Osteocyte (in vitro differentiated cells): ENCODE results near the gene SEMA3G. TPM values are rescaled to one million over a fixed set of nuclear protein-coding genes. Genes with fewer than 3 reads are reported as not detected.

Experiments
- DNase-seq: peaks from one replicate; pipeline ENCODE4 v3.0.0; 2021; ENCODE audit warnings: mixed read lengths; ENCODE audit not compliant: unreplicated experiment; ENCODE audit errors: extremely low spot score
- H3K27ac Mint-ChIP-seq: one replicate; pipeline ENCODE4 v1.8.0; 2021; ENCODE audit warnings: mild to moderate bottlenecking, mixed read lengths; ENCODE audit not compliant: unreplicated experiment
- H3K27me3 Mint-ChIP-seq: one replicate; pipeline ENCODE4 v1.8.0; 2021; ENCODE audit warnings: mixed read lengths; ENCODE audit not compliant: unreplicated experiment
- H3K36me3 Mint-ChIP-seq: one replicate; pipeline ENCODE4 v1.8.0; 2021; ENCODE audit warnings: mixed read lengths; ENCODE audit not compliant: unreplicated experiment
- H3K4me1 Mint-ChIP-seq: one replicate; pipeline ENCODE4 v1.8.0; 2021; ENCODE audit warnings: mixed read lengths; ENCODE audit not compliant: unreplicated experiment
- H3K4me3 Mint-ChIP-seq: one replicate; pipeline ENCODE4 v1.8.0; 2021; ENCODE audit warnings: mild to moderate bottlenecking, moderate library complexity, mixed read lengths; ENCODE audit not compliant: unreplicated experiment
- H3K9me3 Mint-ChIP-seq: one replicate; pipeline ENCODE4 v1.8.0; 2021; ENCODE audit warnings: mixed read lengths; ENCODE audit not compliant: unreplicated experiment
- CTCF ChIP-seq: fragments of 200-600 bp; sonication (generic); IDR thresholded peaks from 2 replicates; pipeline ENCODE4 v1.5.0; 2021; ENCODE audit warnings: antibody characterized with exemption, mild to moderate bottlenecking, moderate library complexity
- total RNA-seq: library from RNA; stranded (reverse); gene quantifications from 2 replicates; pipeline ENCODE4 v1.2.1, GENCODE V29; 2021

SEMA3G gene
- total RNA-seq, 1 donor from 2014 or later: not detected

- no peaks in the 10 kb centered on the region for H3K27me3 Mint-ChIP-seq
- H3K4me1 Mint-ChIP-seq: peaks cover 1% of the 10 kb centered on the region
- H3K4me3 Mint-ChIP-seq: no peak overlapping the region
- no peak for TF ChIP-seq CTCF
- no peaks in the 10 kb centered on the region for H3K9me3 Mint-ChIP-seq
- no peak for DNase-seq
- H3K27ac Mint-ChIP-seq: no peak overlapping the region
- H3K36me3 Mint-ChIP-seq: no peaks in the 10 kb centered on the region
Observed at GRCh38 chr3:52443791-52444687, 864 bp downstream of the SEMA3G start.

- no peak overlapping the region for H3K4me3 Mint-ChIP-seq
- DNase-seq: no peak
- no peaks in the 10 kb centered on the region for H3K9me3 Mint-ChIP-seq
- no peaks in the 10 kb centered on the region for H3K36me3 Mint-ChIP-seq
- H3K27ac Mint-ChIP-seq: no peak overlapping the region
- peaks cover 1% of the 10 kb centered on the region for H3K4me1 Mint-ChIP-seq
- H3K27me3 Mint-ChIP-seq: no peaks in the 10 kb centered on the region
- no peak for TF ChIP-seq CTCF
Observed at GRCh38 chr3:52443268-52443610, 1.7 kb downstream of the SEMA3G start.

- Mint-ChIP-seq H3K4me1 (peaks cover 1% of the 10 kb centered on the region), H3K4me3 (no peak overlapping the region), H3K27me3 (no peaks in the 10 kb centered on the region), H3K36me3 (no peaks in the 10 kb centered on the region), H3K9me3 (no peaks in the 10 kb centered on the region), H3K27ac (no peak overlapping the region)
- no peak for DNase-seq
- no peak for TF ChIP-seq CTCF
Observed at GRCh38 chr3:52442409-52443267, 2.3 kb downstream of the SEMA3G start.

- H3K27ac Mint-ChIP-seq: no peak overlapping the region
- no peaks in the 10 kb centered on the region for H3K9me3 Mint-ChIP-seq
- no peak overlapping the region for H3K4me3 Mint-ChIP-seq
- peaks cover 4% of the 10 kb centered on the region for H3K4me1 Mint-ChIP-seq
- TF ChIP-seq CTCF: no peak
- no peaks in the 10 kb centered on the region for H3K36me3 Mint-ChIP-seq
- no peak for DNase-seq
- no peaks in the 10 kb centered on the region for H3K27me3 Mint-ChIP-seq
Observed at GRCh38 chr3:52441772-52442332, 3.1 kb downstream of the SEMA3G start.
